Left cardiac atrium (tissue), 4 donors: ENCODE results near the gene CEP104. TPM values are rescaled to one million over a fixed set of nuclear protein-coding genes. Genes with fewer than 3 reads are reported as not detected.

Experiments used
- ATAC-seq, 2 donors: fragments of 200-7000 bp; cut with Tn5 transposase; one replicate each; pipeline ENCODE4 v1.9.1; 2020; ENCODE audit warnings: mild to moderate bottlenecking in 2 of 2, moderate library complexity in 2 of 2
- DNase-seq: peaks from one replicate; pipeline ENCODE4 v3.0.0-alpha.2; 2020
- intact Hi-C, 2 donors: fragments of 100-400 bp; cut with DNase I; formaldehyde crosslinking; loops; one replicate each; pipeline versions ENCODE4 v1.14.1 to v1.15.1; 2022 to 2023
- total RNA-seq, 2 donors: library from RNA; stranded (reverse); fragmentation: NEBNext Ultra II Directional; extraction: Animal tissue kit (Norgen Biotek cat#: 25700); gene quantifications; one replicate each; pipeline ENCODE4 v1.2.1, GENCODE V29; 2021
- donor health status: DM: no; HTN: yes; CAD: no.
- donor health status: DM: no; HTN: yes; CAD: no; lungs with severe emphysema.
- donor health status: DM: yes; HTN: yes; CAD: no.
- donor health status: Dilated cardiomyopathy.

Gene CEP104
- total RNA-seq, 2 donors from 2014 or later: 28.6 to 37.5 TPM

GRCh38 chr1:3874736-3875135 is 17.7 kb upstream of the CEP104 start:
- DNase-seq: no peak
- intact Hi-C loops: no loop called here
- ATAC-seq: no peak

- intact Hi-C loops: no loop called here
- DNase-seq (no peak), ATAC-seq (no peak)
Observed at GRCh38 chr1:3872546-3872945, 15.5 kb upstream of the CEP104 start.

GRCh38 chr1:3871451-3871805 is 14.4 kb upstream of the CEP104 start:
- ATAC-seq: no peak
- no peak for DNase-seq
- intact Hi-C loops: no loop called here

GRCh38 chr1:3869751-3870301 is 12.8 kb upstream of the CEP104 start:
- no peak for ATAC-seq
- intact Hi-C loops: no loop called here
- DNase-seq: no peak

- peak in 1 of 2 donors; percentile 48 for ATAC-seq
- intact Hi-C loops: no loop called here
- DNase-seq: no peak
Observed at GRCh38 chr1:3868464-3869006, 11.5 kb upstream of the CEP104 start.

GRCh38 chr1:3865606-3866160 is 8.7 kb upstream of the CEP104 start:
- DNase-seq (no peak), ATAC-seq (no peak)
- intact Hi-C loops: no loop called here

- DNase-seq (no peak), ATAC-seq (no peak)
- intact Hi-C loops: no loop called here
Observed at GRCh38 chr1:3864884-3865283, 7.9 kb upstream of the CEP104 start.

GRCh38 chr1:3863231-3863935 is 6.4 kb upstream of the CEP104 start:
- intact Hi-C loops: no loop called here
- ATAC-seq: no peak
- no peak for DNase-seq

- ATAC-seq: peak in 1 of 2 donors; percentile 17
- intact Hi-C loops: no loop called here
- DNase-seq: no peak
Observed at GRCh38 chr1:3858231-3858981, 1.4 kb upstream of the CEP104 start.

GRCh38 chr1:3857791-3858129 is 749 bp upstream of the CEP104 start:
- intact Hi-C loops: no loop called here
- peak in 1 of 2 donors; percentile 2 for ATAC-seq
- DNase-seq: no peak

- ATAC-seq (no peak), DNase-seq (no peak)
- intact Hi-C loops: no loop called here
Observed at GRCh38 chr1:3852711-3853485, 4.1 kb downstream of the CEP104 start.

- DNase-seq (no peak), ATAC-seq (no peak)
- intact Hi-C loops: no loop called here
Observed at GRCh38 chr1:3852091-3852490, 4.9 kb downstream of the CEP104 start.

- no peak for ATAC-seq
- intact Hi-C loops: no loop called here
Observed at GRCh38 chr1:3851292-3851691, 5.7 kb downstream of the CEP104 start.

GRCh38 chr1:3850857-3851256 is 6.2 kb downstream of the CEP104 start:
- DNase-seq (no peak), ATAC-seq (no peak)
- intact Hi-C loops: no loop called here

More at GRCh38 chr1:3851292-3851691, 5.7 kb downstream of the CEP104 start:
- DNase-seq: no peak

GRCh38 chr1:3847081-3847480 is 9.9 kb downstream of the CEP104 start:
- intact Hi-C loops: no loop called here
- ATAC-seq (no peak), DNase-seq (no peak)

GRCh38 chr1:3846541-3846940 is 10.5 kb downstream of the CEP104 start:
- DNase-seq (no peak), ATAC-seq (no peak)
- intact Hi-C loops: no loop called here

GRCh38 chr1:3842912-3843311 is 14.1 kb downstream of the CEP104 start:
- ATAC-seq (no peak), DNase-seq (no peak)
- intact Hi-C loops: no loop called here

GRCh38 chr1:3841491-3841890 is 15.5 kb downstream of the CEP104 start:
- intact Hi-C loops: no loop called here
- ATAC-seq (no peak), DNase-seq (no peak)

GRCh38 chr1:3838788-3839187 is 18.2 kb downstream of the CEP104 start:
- intact Hi-C loops: no loop called here
- ATAC-seq (no peak), DNase-seq (no peak)
